Osteocyte (in vitro differentiated cells): ENCODE data around the gene TRIM50. TPM values are rescaled to one million over a fixed set of nuclear protein-coding genes. Genes with fewer than 3 reads are reported as not detected.
"Not testable (repeated sequence)": the region's sequence is repeated elsewhere in the genome, so short reads cannot be mapped to it uniquely, and the experiment has no call there.

Experiments
- DNase-seq: peaks from one replicate; pipeline ENCODE4 v3.0.0; 2021; ENCODE audit warnings: mixed read lengths; ENCODE audit not compliant: unreplicated experiment; ENCODE audit errors: extremely low spot score
- H3K27ac Mint-ChIP-seq: one replicate; pipeline ENCODE4 v1.8.0; 2021; ENCODE audit warnings: mild to moderate bottlenecking, mixed read lengths; ENCODE audit not compliant: unreplicated experiment
- H3K27me3 Mint-ChIP-seq: one replicate; pipeline ENCODE4 v1.8.0; 2021; ENCODE audit warnings: mixed read lengths; ENCODE audit not compliant: unreplicated experiment
- H3K36me3 Mint-ChIP-seq: one replicate; pipeline ENCODE4 v1.8.0; 2021; ENCODE audit warnings: mixed read lengths; ENCODE audit not compliant: unreplicated experiment
- H3K4me1 Mint-ChIP-seq: one replicate; pipeline ENCODE4 v1.8.0; 2021; ENCODE audit warnings: mixed read lengths; ENCODE audit not compliant: unreplicated experiment
- H3K4me3 Mint-ChIP-seq: one replicate; pipeline ENCODE4 v1.8.0; 2021; ENCODE audit warnings: mild to moderate bottlenecking, moderate library complexity, mixed read lengths; ENCODE audit not compliant: unreplicated experiment
- H3K9me3 Mint-ChIP-seq: one replicate; pipeline ENCODE4 v1.8.0; 2021; ENCODE audit warnings: mixed read lengths; ENCODE audit not compliant: unreplicated experiment
- CTCF ChIP-seq: fragments of 200-600 bp; sonication (generic); IDR thresholded peaks from 2 replicates; pipeline ENCODE4 v1.5.0; 2021; ENCODE audit warnings: antibody characterized with exemption, mild to moderate bottlenecking, moderate library complexity
- total RNA-seq: library from RNA; stranded (reverse); gene quantifications from 2 replicates; pipeline ENCODE4 v1.2.1, GENCODE V29; 2021

TRIM50 gene
- total RNA-seq, 1 donor from 2014 or later, result not detected

- Mint-ChIP-seq H3K9me3 (no peaks in the 10 kb centered on the region), H3K27ac (no peak overlapping the region), H3K4me1 (no peaks in the 10 kb centered on the region), H3K36me3 (no peaks in the 10 kb centered on the region), H3K4me3 (no peak overlapping the region), H3K27me3 (peaks cover 10% of the 10 kb centered on the region)
- TF ChIP-seq CTCF, result no peak
- DNase-seq, result no peak
Observed at GRCh38 chr7:73366990-73367389, 39.1 kb upstream of the TRIM50 start.

- Mint-ChIP-seq H3K4me3 (no peak overlapping the region), H3K27me3 (peaks cover 10% of the 10 kb centered on the region), H3K9me3 (no peaks in the 10 kb centered on the region), H3K36me3 (no peaks in the 10 kb centered on the region), H3K27ac (no peak overlapping the region), H3K4me1 (no peaks in the 10 kb centered on the region)
- no peak for DNase-seq
- no peak for TF ChIP-seq CTCF
Observed at GRCh38 chr7:73366127-73366526, 38.2 kb upstream of the TRIM50 start.

- Mint-ChIP-seq H3K36me3 (no peaks in the 10 kb centered on the region), H3K27me3 (peaks cover 10% of the 10 kb centered on the region), H3K4me3 (no peak overlapping the region), H3K4me1 (peaks cover 4% of the 10 kb centered on the region), H3K9me3 (no peaks in the 10 kb centered on the region), H3K27ac (no peak overlapping the region)
- DNase-seq, result no peak
- TF ChIP-seq CTCF, result no peak
Observed at GRCh38 chr7:73364006-73364728, 36.3 kb upstream of the TRIM50 start.

GRCh38 chr7:73363225-73364005 is 35.5 kb upstream of the TRIM50 start:
- no peak overlapping the region for H3K4me3 Mint-ChIP-seq
- no peaks in the 10 kb centered on the region for H3K36me3 Mint-ChIP-seq
- peaks cover 10% of the 10 kb centered on the region for H3K27me3 Mint-ChIP-seq
- no peak overlapping the region for H3K27ac Mint-ChIP-seq
- H3K4me1 Mint-ChIP-seq, result peaks cover 9% of the 10 kb centered on the region
- no peak for DNase-seq
- TF ChIP-seq CTCF, result no peak
- H3K9me3 Mint-ChIP-seq, result no peaks in the 10 kb centered on the region

GRCh38 chr7:73360590-73360989 is 32.7 kb upstream of the TRIM50 start:
- not testable (repeated sequence) for H3K36me3 Mint-ChIP-seq, H3K9me3 Mint-ChIP-seq, H3K27ac Mint-ChIP-seq, DNase-seq, H3K27me3 Mint-ChIP-seq, H3K4me3 Mint-ChIP-seq
- peaks cover 16% of the 10 kb centered on the region for H3K4me1 Mint-ChIP-seq
